PC-3 (cell line): ENCODE data around the gene ANTXR2.

Experiments
- CTCF ChIP-seq: fragments of 300-600 bp; sonication (generic); conservative IDR thresholded peaks from 2 replicates; pipeline ENCODE4 v1.5.1; 2017; ENCODE audit warnings: antibody characterized with exemption, low read depth, mild to moderate bottlenecking, low read length
- EZH2phosphoT487 ChIP-seq: fragments of 300-600 bp; sonication (generic); IDR thresholded peaks from 2 replicates; pipeline ENCODE4 v1.6.1; 2018; ENCODE audit warnings: mild to moderate bottlenecking, antibody characterized with exemption, low read length, borderline replicate concordance

GRCh38 chr4:79863333-79863732, 209.7 kb downstream of the ANTXR2 start:
- TF ChIP-seq CTCF (no peak), EZH2phosphoT487 (no peak)
